ENCODE data around the gene TMC1.

DNA sequence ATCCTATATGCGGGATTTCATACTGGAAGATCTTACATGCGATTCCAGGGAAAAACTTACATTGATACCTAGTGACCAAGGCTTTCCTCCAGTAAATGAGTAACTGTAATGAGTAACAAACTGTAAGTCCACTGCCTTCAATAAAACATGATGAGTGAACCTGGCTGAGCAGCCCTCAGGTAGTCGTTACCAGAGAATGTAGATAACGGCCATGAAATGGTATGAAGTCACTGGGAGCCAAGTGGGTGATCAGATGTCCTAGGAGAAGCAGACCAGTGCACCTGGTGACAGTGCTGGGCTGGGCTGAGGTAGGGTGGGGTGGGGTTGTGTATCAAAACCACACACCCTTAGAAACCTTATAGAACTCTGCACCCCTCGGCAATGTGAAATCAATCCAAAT, 227.9 kb downstream of the TMC1 start:
- TF ChIP-seq, protein P1, sequence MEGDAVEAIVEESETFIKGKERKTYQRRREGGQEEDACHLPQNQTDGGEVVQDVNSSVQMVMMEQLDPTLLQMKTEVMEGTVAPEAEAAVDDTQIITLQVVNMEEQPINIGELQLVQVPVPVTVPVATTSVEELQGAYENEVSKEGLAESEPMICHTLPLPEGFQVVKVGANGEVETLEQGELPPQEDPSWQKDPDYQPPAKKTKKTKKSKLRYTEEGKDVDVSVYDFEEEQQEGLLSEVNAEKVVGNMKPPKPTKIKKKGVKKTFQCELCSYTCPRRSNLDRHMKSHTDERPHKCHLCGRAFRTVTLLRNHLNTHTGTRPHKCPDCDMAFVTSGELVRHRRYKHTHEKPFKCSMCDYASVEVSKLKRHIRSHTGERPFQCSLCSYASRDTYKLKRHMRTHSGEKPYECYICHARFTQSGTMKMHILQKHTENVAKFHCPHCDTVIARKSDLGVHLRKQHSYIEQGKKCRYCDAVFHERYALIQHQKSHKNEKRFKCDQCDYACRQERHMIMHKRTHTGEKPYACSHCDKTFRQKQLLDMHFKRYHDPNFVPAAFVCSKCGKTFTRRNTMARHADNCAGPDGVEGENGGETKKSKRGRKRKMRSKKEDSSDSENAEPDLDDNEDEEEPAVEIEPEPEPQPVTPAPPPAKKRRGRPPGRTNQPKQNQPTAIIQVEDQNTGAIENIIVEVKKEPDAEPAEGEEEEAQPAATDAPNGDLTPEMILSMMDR (conservative IDR thresholded peaks at IDR 0.05; ENCODE audit: low read length), result no peak
- TF ChIP-seq EZH2phosphoT487 (IDR thresholded peaks at IDR 0.05; ENCODE audit: borderline replicate concordance), result no peak
